HepG2 (cell line): ENCODE data around the gene SERTAD1. TPM values are rescaled to one million over a fixed set of nuclear protein-coding genes. Genes with fewer than 3 reads are reported as not detected.

Source experiments
- AKAP8 ChIP-seq: sonication (generic); formaldehyde crosslinking; IDR thresholded peaks from 2 replicates; pipeline ENCODE4 v1.5.1; 2020; ENCODE audit warnings: mild to moderate bottlenecking, missing genetic modification reagents
- ARID2 ChIP-seq: sonication (generic); formaldehyde crosslinking; IDR thresholded peaks from 2 replicates; pipeline ENCODE4 v1.8.1; 2022; ENCODE audit warnings: mild to moderate bottlenecking, missing genetic modification reagents, borderline replicate concordance
- EZH2 ChIP-seq: conservative IDR thresholded peaks from 2 replicates; pipeline ENCODE4 v1.6.1; 2012; ENCODE audit warnings: mild to moderate bottlenecking, low read depth, low read length, moderate library complexity
- GATAD2A ChIP-seq: IDR thresholded peaks from 2 replicates; pipeline ENCODE4 v1.6.1; 2016
- GLI4 ChIP-seq: sonication (generic); formaldehyde crosslinking; IDR thresholded peaks from 2 replicates; pipeline ENCODE4 v1.5.1; 2020; ENCODE audit warnings: missing genetic modification reagents, mild to moderate bottlenecking, moderate library complexity, borderline replicate concordance
- SAFB2 ChIP-seq: sonication (generic); formaldehyde crosslinking; IDR thresholded peaks from 2 replicates; pipeline ENCODE4 v1.5.1; 2020; ENCODE audit warnings: missing genetic modification reagents, low read depth, mild to moderate bottlenecking, borderline replicate concordance
- SMYD3 ChIP-seq: sonication (generic); formaldehyde crosslinking; IDR thresholded peaks from 2 replicates; pipeline ENCODE4 v1.8.1; 2023; ENCODE audit warnings: mild to moderate bottlenecking, missing genetic modification reagents
- STAT5B ChIP-seq: sonication (generic); formaldehyde crosslinking; IDR thresholded peaks from 2 replicates; pipeline ENCODE4 v1.4.0; 2020; ENCODE audit warnings: missing genetic modification reagents
- TAF1 ChIP-seq: sonication (generic); formaldehyde crosslinking; IDR thresholded peaks from 2 replicates; pipeline ENCODE4 v1.4.0; 2020; ENCODE audit warnings: missing genetic modification reagents
- ZNF333 ChIP-seq: sonication (generic); formaldehyde crosslinking; IDR thresholded peaks from 2 replicates; pipeline ENCODE4 v1.4.0; 2020; ENCODE audit warnings: mild to moderate bottlenecking, missing genetic modification reagents, borderline replicate concordance
- ZNF33B ChIP-seq: sonication (generic); formaldehyde crosslinking; IDR thresholded peaks from 2 replicates; pipeline ENCODE4 v1.5.1; 2020; ENCODE audit warnings: mild to moderate bottlenecking, missing genetic modification reagents
- ZNF564 ChIP-seq: sonication (generic); formaldehyde crosslinking; IDR thresholded peaks from 2 replicates; pipeline ENCODE4 v1.8.1; 2023; ENCODE audit warnings: mild to moderate bottlenecking, missing genetic modification reagents
- ZNF776 ChIP-seq: sonication (generic); formaldehyde crosslinking; IDR thresholded peaks from 2 replicates; pipeline ENCODE4 v1.4.0; 2020; ENCODE audit warnings: mild to moderate bottlenecking, missing genetic modification reagents
- ZSCAN20 ChIP-seq: sonication (generic); formaldehyde crosslinking; IDR thresholded peaks from 2 replicates; pipeline ENCODE4 v1.4.0; 2020; ENCODE audit warnings: missing genetic modification reagents, mild to moderate bottlenecking, borderline replicate concordance
- ZZZ3 ChIP-seq: sonication (generic); formaldehyde crosslinking; IDR thresholded peaks from 2 replicates; pipeline ENCODE4 v1.4.0; 2020; ENCODE audit warnings: missing genetic modification reagents, mild to moderate bottlenecking, borderline replicate concordance
- polyA plus RNA-seq, 8 experiments: library from polyadenylated mRNA; depleted of rRNA in 3 of 8; stranded (reverse) in 7 of 8; unstranded in 1 of 8; fragments of >200 nt; fragmentation: Illumina TruSeq in 4 of 8; extraction: Trizol in 4 of 8; gene quantifications; 2 replicates each; pipeline versions ENCODE4 v1.2.1 to v1.2.3, GENCODE V29; 2011 to 2016; ENCODE audit warnings: low read depth in 4 of 8, missing spikeins in 1 of 8, mixed read lengths in 1 of 8; ENCODE audit not compliant: insufficient read depth in 1 of 8
- total RNA-seq, 5 experiments: library from RNA; depleted of rRNA; stranded (reverse); fragments of >200 nt; fragmentation: Illumina TruSeq; extraction: Trizol; gene quantifications; 2 replicates each; pipeline ENCODE4 v1.2.3, GENCODE V29; 2016; ENCODE audit warnings: low read depth in 1 of 5
- TF ChIP-seq, protein P1 (sequence below): sonication (generic); formaldehyde crosslinking; IDR thresholded peaks from 2 replicates; pipeline ENCODE4 v1.5.1; 2020; ENCODE audit warnings: mild to moderate bottlenecking, missing genetic modification reagents, borderline replicate concordance
- TF ChIP-seq, protein P2 (sequence below): sonication (generic); formaldehyde crosslinking; IDR thresholded peaks from 2 replicates; pipeline ENCODE4 v1.5.0; 2020; ENCODE audit warnings: missing genetic modification reagents
- TF ChIP-seq, protein P3 (sequence below): sonication (generic); formaldehyde crosslinking; IDR thresholded peaks from 2 replicates; pipeline ENCODE4 v1.4.0; 2020; ENCODE audit warnings: mild to moderate bottlenecking, missing genetic modification reagents
- TF ChIP-seq, protein P4 (sequence below): sonication (generic); formaldehyde crosslinking; IDR thresholded peaks from 2 replicates; pipeline ENCODE4 v1.9.0; 2022; ENCODE audit warnings: missing genetic modification reagents, mild to moderate bottlenecking, borderline replicate concordance
- TF ChIP-seq, protein P5 (sequence below): conservative IDR thresholded peaks from 2 replicates; pipeline ENCODE4 v1.6.1; 2018; ENCODE audit warnings: missing genetic modification reagents

The SERTAD1 gene
- total and polyA plus RNA-seq, 2 of the 13 experiments (the other 11 are each of a cell fraction or from before 2014, with no cell fraction given) = 4.3 to 4.5 TPM

DNA sequence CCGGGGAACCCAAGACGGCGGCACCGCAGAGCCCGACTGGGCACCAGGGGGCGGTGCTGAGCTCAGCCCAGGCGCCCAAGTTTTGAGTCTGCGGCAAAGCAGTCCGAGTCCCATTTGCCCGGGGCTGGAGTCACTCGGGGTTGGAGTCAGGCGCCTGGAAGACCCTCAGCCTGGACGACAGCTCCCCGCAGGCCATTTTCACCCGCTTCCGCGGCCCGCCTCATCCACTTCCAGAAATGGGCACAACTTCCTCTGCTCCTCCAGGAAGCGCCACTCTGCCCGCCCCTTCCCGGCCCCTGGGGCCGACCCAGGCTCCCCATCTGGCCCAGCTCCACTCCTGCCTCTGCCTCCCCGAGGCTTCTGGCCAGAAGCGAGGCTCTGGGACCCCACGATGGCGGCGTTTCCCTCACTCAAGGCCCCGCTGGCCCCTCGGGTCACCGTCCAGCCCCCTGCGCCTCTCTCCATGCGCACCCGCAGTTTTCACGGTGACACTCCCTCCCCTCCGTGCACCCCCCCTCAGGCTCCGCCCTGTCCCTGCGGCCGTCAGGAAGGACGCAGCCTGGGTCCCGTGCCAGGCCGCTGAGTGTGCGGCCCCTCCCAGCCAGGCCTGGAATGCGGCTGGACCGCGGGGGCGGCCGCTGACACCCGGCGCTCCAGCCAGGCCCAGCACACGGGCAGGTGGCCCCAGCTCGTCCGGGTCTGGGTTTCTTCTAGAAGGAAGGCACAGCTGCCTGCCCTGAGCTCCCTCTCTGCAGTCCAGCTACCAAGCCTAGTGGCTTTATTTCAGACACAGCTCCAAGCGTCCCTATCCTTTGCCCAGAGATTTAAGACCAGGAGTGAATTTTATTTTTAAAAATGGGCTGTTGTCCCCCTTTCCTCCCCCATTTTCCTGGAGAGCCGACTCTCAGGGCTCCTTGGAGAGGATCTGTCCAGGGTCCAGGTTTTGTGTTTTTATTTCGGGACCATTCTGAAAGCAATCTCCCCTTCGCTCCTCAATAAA, 4.7 kb downstream of the SERTAD1 start (continued):
- peak; percentile 90; the same call in 1 of the 2 replicates for TF ChIP-seq ZNF333
- TF ChIP-seq, protein P1, sequence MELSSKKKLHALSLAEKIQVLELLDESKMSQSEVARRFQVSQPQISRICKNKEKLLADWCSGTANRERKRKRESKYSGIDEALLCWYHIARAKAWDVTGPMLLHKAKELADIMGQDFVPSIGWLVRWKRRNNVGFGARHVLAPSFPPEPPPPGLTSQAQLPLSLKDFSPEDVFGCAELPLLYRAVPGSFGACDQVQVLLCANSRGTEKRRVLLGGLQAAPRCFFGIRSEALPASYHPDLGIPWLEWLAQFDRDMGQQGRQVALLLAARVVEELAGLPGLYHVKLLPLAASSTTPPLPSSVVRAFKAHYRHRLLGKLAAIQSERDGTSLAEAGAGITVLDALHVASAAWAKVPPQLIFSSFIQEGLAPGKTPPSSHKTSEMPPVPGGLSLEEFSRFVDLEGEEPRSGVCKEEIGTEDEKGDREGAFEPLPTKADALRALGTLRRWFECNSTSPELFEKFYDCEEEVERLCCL (CRISPR knock-in tag) = no peak
- TF ChIP-seq, protein P2, sequence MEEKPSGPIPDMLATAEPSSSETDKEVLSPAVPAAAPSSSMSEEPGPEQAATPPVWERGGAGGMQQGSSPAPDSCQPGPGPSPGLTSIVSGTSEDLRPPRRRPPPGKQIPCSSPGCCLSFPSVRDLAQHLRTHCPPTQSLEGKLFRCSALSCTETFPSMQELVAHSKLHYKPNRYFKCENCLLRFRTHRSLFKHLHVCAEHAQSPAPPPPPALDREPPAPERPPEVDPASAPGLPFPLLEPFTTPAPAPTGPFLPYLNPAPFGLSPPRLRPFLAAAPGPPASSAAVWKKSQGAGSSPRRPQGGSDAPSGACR (CRISPR knock-in tag) = peak; percentile 41; the same call in 1 of the 2 replicates
- peak; percentile 63; the same call in 1 of the 2 replicates for TF ChIP-seq ARID2
- no peak; the same call in 1 of the 2 replicates for TF ChIP-seq ZZZ3 (CRISPR knock-in tag)
- no peak for TF ChIP-seq ZSCAN20 (CRISPR knock-in tag)
- 0 out of 2 replicates have a peak, but pooled peaks have one; percentile 30 for TF ChIP-seq GATAD2A (CRISPR knock-in tag)
- TF ChIP-seq ZNF564 (CRISPR knock-in tag) = peak; percentile 92
- TF ChIP-seq TAF1 (CRISPR knock-in tag) = peak; percentile 74
- peak; percentile 79; the same call in 1 of the 2 replicates for TF ChIP-seq ZNF776 (CRISPR knock-in tag)
- no peak for TF ChIP-seq STAT5B (CRISPR knock-in tag)
- peak; percentile 87; the same call in 1 of the 2 replicates for TF ChIP-seq ZNF33B (CRISPR knock-in tag)
- TF ChIP-seq, protein P3, sequence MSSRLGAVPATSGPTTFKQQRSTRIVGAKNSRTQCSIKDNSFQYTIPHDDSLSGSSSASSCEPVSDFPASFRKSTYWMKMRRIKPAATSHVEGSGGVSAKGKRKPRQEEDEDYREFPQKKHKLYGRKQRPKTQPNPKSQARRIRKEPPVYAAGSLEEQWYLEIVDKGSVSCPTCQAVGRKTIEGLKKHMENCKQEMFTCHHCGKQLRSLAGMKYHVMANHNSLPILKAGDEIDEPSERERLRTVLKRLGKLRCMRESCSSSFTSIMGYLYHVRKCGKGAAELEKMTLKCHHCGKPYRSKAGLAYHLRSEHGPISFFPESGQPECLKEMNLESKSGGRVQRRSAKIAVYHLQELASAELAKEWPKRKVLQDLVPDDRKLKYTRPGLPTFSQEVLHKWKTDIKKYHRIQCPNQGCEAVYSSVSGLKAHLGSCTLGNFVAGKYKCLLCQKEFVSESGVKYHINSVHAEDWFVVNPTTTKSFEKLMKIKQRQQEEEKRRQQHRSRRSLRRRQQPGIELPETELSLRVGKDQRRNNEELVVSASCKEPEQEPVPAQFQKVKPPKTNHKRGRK (CRISPR knock-in tag) = no peak
- TF ChIP-seq SAFB2 = 0 out of 2 replicates have a peak, but pooled peaks have one; percentile 85
- peak; percentile 66; the same call in 1 of the 2 replicates for TF ChIP-seq AKAP8 (CRISPR knock-in tag)
- TF ChIP-seq, protein P4, sequence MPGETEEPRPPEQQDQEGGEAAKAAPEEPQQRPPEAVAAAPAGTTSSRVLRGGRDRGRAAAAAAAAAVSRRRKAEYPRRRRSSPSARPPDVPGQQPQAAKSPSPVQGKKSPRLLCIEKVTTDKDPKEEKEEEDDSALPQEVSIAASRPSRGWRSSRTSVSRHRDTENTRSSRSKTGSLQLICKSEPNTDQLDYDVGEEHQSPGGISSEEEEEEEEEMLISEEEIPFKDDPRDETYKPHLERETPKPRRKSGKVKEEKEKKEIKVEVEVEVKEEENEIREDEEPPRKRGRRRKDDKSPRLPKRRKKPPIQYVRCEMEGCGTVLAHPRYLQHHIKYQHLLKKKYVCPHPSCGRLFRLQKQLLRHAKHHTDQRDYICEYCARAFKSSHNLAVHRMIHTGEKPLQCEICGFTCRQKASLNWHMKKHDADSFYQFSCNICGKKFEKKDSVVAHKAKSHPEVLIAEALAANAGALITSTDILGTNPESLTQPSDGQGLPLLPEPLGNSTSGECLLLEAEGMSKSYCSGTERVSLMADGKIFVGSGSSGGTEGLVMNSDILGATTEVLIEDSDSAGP = peak; percentile 84
- TF ChIP-seq SMYD3 (CRISPR knock-in tag) = no peak
- TF ChIP-seq GLI4 (CRISPR knock-in tag) = peak; percentile 82; the same call in 1 of the 2 replicates
- TF ChIP-seq EZH2 = no peak
- TF ChIP-seq, protein P5, sequence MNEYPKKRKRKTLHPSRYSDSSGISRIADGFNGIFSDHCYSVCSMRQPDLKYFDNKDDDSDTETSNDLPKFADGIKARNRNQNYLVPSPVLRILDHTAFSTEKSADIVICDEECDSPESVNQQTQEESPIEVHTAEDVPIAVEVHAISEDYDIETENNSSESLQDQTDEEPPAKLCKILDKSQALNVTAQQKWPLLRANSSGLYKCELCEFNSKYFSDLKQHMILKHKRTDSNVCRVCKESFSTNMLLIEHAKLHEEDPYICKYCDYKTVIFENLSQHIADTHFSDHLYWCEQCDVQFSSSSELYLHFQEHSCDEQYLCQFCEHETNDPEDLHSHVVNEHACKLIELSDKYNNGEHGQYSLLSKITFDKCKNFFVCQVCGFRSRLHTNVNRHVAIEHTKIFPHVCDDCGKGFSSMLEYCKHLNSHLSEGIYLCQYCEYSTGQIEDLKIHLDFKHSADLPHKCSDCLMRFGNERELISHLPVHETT (CRISPR knock-in tag) = no peak; the same call in 1 of the 2 replicates
